HepG2 (cell line): Measurements from ENCODE around the gene RGS5. TPM values are rescaled to one million over a fixed set of nuclear protein-coding genes. Genes with fewer than 3 reads are reported as not detected.

ENCODE experiments used
- ATAC-seq: fragments of 200-7000 bp; cut with Tn5 transposase; 3 replicates; pipeline ENCODE4 v1.9.1; 2020; ENCODE audit warnings: mild to moderate bottlenecking, moderate library complexity
- BruUV-seq: library from RNA; stranded (reverse); fragments of 400-500 nt; replicated peaks from 2 replicates; lab custom pipeline; 2021; lab: Mats Ljungman, UMichigan
- CTCF ChIA-PET: fragments of 300-600 bp; formaldehyde crosslinking; extraction: SDS; loops from one replicate; lab custom pipeline; 2021; ENCODE audit warnings: low total read pairs, inconsistent platforms, low intra/inter-chr PET ratio; lab: Yijun Ruan, JAX
- POLR2A ChIA-PET: fragments of 350-600 bp; sonication (Branson Sonifier 250); formaldehyde crosslinking; loops from one replicate; lab custom pipeline; 2020; ENCODE audit warnings: antibody characterized with exemption, inconsistent platforms; lab: Yijun Ruan, JAX
- DNase-seq: peaks from one replicate; pipeline ENCODE4 v3.0.0-alpha.2; 2015; ENCODE audit warnings: low spot score
- FAIRE-seq: peaks from 3 replicates; lab custom pipeline; 2011; peaks lifted over from hg19 to GRCh38; lab: Jason Lieb, UNC
- H2AFZ ChIP-seq: one replicate; pipeline ENCODE4 v1.6.1; 2011; ENCODE audit warnings: low read length, inconsistent platforms
- H3K27ac ChIP-seq: fragments of 300-600 bp; 3 replicates; pipeline ENCODE4 v1.8.0; 2011; ENCODE audit warnings: mixed run types, mild to moderate bottlenecking, mixed read lengths, low read length, inconsistent platforms; ENCODE audit not compliant: insufficient read depth; ENCODE audit errors: extremely low read length
- H3K27me3 ChIP-seq, 2 experiments: fragments of 200-600 bp in 1 of 2; 2 replicates in 1 of 2; 3 replicates in 1 of 2; pipeline versions ENCODE4 v1.6.0 to v1.8.0; 2011; ENCODE audit warnings: low read length in 2 of 2, mild to moderate bottlenecking in 2 of 2, moderate library complexity in 2 of 2, inconsistent platforms in 1 of 2; ENCODE audit not compliant: insufficient read depth in 2 of 2, control insufficient read depth in 1 of 2
- H3K36me3 ChIP-seq, 2 experiments: fragments of 200-600 bp in 1 of 2; replicated peaks in 1 of 2; 2 replicates in 1 of 2; 3 replicates in 1 of 2; pipeline versions ENCODE4 v1.5.1 to v1.8.0; 2011; ENCODE audit warnings: low read length in 2 of 2, inconsistent platforms in 1 of 2; ENCODE audit not compliant: insufficient read depth in 2 of 2, control insufficient read depth in 1 of 2
- H3K4me1 ChIP-seq: 2 replicates; pipeline ENCODE4 v1.5.1; 2012; ENCODE audit warnings: low read length, inconsistent platforms; ENCODE audit not compliant: insufficient read depth
- H3K4me2 ChIP-seq: 2 replicates; pipeline ENCODE4 v1.6.0; 2011; ENCODE audit warnings: low read depth, low read length, inconsistent platforms
- H3K4me3 ChIP-seq, 3 experiments: fragments of 200-600 bp in 1 of 3; sonication (generic), shearing (Covaris generic) in 1 of 3; replicated peaks in 1 of 3; 2 replicates each; pipeline ENCODE4 v1.5.1; 2011 to 2016; ENCODE audit warnings: low read length in 3 of 3, inconsistent platforms in 2 of 3, low read depth in 2 of 3, mild to moderate bottlenecking in 2 of 3, control low read depth in 1 of 3, mixed read lengths in 1 of 3; ENCODE audit not compliant: insufficient read depth in 1 of 3
- H3K79me2 ChIP-seq: one replicate; pipeline ENCODE4 v1.6.1; 2011; ENCODE audit warnings: low read length, inconsistent platforms; ENCODE audit not compliant: insufficient read depth
- H3K9ac ChIP-seq: 2 replicates; pipeline ENCODE4 v1.6.0; 2011; ENCODE audit warnings: mild to moderate bottlenecking, low read depth, low read length, inconsistent platforms; ENCODE audit not compliant: insufficient read depth
- H3K9me3 ChIP-seq: 2 replicates; pipeline ENCODE4 v1.5.1; 2012; ENCODE audit warnings: mild to moderate bottlenecking, low read length
- H4K20me1 ChIP-seq: 2 replicates; pipeline ENCODE4 v1.6.0; 2011; ENCODE audit warnings: inconsistent platforms, mild to moderate bottlenecking, low read length, moderate library complexity; ENCODE audit not compliant: insufficient read depth
- ASH2L ChIP-seq: fragments of 300-600, 200-600 bp; sonication (generic); IDR thresholded peaks from 2 replicates; pipeline ENCODE4 v1.7.0; 2017; ENCODE audit warnings: low read depth, mild to moderate bottlenecking, moderate library complexity, mixed read lengths, low read length; ENCODE audit not compliant: insufficient read length
- GFI1 ChIP-seq: sonication (generic); formaldehyde crosslinking; IDR thresholded peaks from 2 replicates; pipeline ENCODE4 v1.5.0; 2020; ENCODE audit warnings: missing genetic modification reagents, mild to moderate bottlenecking, borderline replicate concordance
- HNRNPK ChIP-seq: fragments of 200-400 bp; formaldehyde crosslinking; IDR thresholded peaks from 2 replicates; pipeline ENCODE4 v1.6.1; 2018; ENCODE audit warnings: low read length, low read depth, moderate library complexity, mild to moderate bottlenecking; ENCODE audit not compliant: poor library complexity, severe bottlenecking
- KMT2B ChIP-seq: IDR thresholded peaks from 2 replicates; pipeline ENCODE4 v1.6.1; 2016; ENCODE audit warnings: missing genetic modification reagents, missing compliant biosample characterization
- MEF2D ChIP-seq: sonication (generic); formaldehyde crosslinking; IDR thresholded peaks from 2 replicates; pipeline ENCODE4 v1.5.1; 2020; ENCODE audit warnings: mild to moderate bottlenecking, missing genetic modification reagents
- MYNN ChIP-seq: sonication (generic); formaldehyde crosslinking; IDR thresholded peaks from 2 replicates; pipeline ENCODE4 v1.4.0; 2020; ENCODE audit warnings: mild to moderate bottlenecking, low read depth, missing genetic modification reagents
- NR3C1 ChIP-seq: sonication (generic); formaldehyde crosslinking; IDR thresholded peaks from 2 replicates; pipeline ENCODE4 v1.4.0; 2020; ENCODE audit warnings: missing genetic modification reagents
- PHF8 ChIP-seq: sonication (generic); formaldehyde crosslinking; IDR thresholded peaks from 2 replicates; pipeline ENCODE4 v1.5.0; 2020; ENCODE audit warnings: missing genetic modification reagents
- ZNF224 ChIP-seq: sonication (generic); formaldehyde crosslinking; IDR thresholded peaks from 2 replicates; pipeline ENCODE4 v1.5.0; 2020; ENCODE audit warnings: mild to moderate bottlenecking, missing genetic modification reagents
- WGBS: methylation state at CpG from one replicate; pipeline ENCODE4 v1.1.6; 2017; ENCODE audit warnings: low lambda C conversion rate; 5-methylcytosine and 5-hydroxymethylcytosine counted together
- in situ Hi-C: cut with HindIII; loops from 2 replicates; pipeline ENCODE4 v1.10.0; 2017; ENCODE audit warnings: low pct_unique_long_range_greater_than_20kb; ENCODE audit not compliant: extremely low pct_ligation_motif_present
- intact Hi-C: fragments of 100-400 bp; cut with micrococcal nuclease; formaldehyde crosslinking; loops from one replicate; pipeline ENCODE4 v1.10.0; 2022; ENCODE audit not compliant: unreplicated experiment
- polyA plus RNA-seq, 8 experiments: library from polyadenylated mRNA; depleted of rRNA in 3 of 8; stranded (reverse) in 7 of 8; unstranded in 1 of 8; fragments of >200 nt; fragmentation: Illumina TruSeq in 4 of 8; extraction: Trizol in 4 of 8; gene quantifications; 2 replicates each; pipeline versions ENCODE4 v1.2.1 to v1.2.3, GENCODE V29; 2011 to 2016; ENCODE audit warnings: low read depth in 4 of 8, missing spikeins in 1 of 8, mixed read lengths in 1 of 8; ENCODE audit not compliant: insufficient read depth in 1 of 8
- total RNA-seq, 5 experiments: library from RNA; depleted of rRNA; stranded (reverse); fragments of >200 nt; fragmentation: Illumina TruSeq; extraction: Trizol; gene quantifications; 2 replicates each; pipeline ENCODE4 v1.2.3, GENCODE V29; 2016; ENCODE audit warnings: low read depth in 1 of 5
- TF ChIP-seq, protein P1 (sequence below): sonication (generic); formaldehyde crosslinking; IDR thresholded peaks from 2 replicates; pipeline ENCODE4 v1.8.1; 2023; ENCODE audit warnings: mild to moderate bottlenecking, missing genetic modification reagents, borderline replicate concordance
- TF ChIP-seq, protein P2 (sequence below): sonication (generic); formaldehyde crosslinking; IDR thresholded peaks from 2 replicates; pipeline ENCODE4 v1.8.1; 2023; ENCODE audit warnings: mild to moderate bottlenecking, inconsistent platforms, moderate library complexity, missing genetic modification reagents, borderline replicate concordance
- TF ChIP-seq, protein P3 (sequence below): IDR thresholded peaks from 2 replicates; pipeline ENCODE4 v1.6.1; 2016; ENCODE audit warnings: control low read depth

The RGS5 gene
- total and polyA plus RNA-seq, 2 of the 13 experiments (the other 11 are each of a cell fraction or from before 2014, with no cell fraction given), result 1.9 to 2.3 TPM

DNA sequence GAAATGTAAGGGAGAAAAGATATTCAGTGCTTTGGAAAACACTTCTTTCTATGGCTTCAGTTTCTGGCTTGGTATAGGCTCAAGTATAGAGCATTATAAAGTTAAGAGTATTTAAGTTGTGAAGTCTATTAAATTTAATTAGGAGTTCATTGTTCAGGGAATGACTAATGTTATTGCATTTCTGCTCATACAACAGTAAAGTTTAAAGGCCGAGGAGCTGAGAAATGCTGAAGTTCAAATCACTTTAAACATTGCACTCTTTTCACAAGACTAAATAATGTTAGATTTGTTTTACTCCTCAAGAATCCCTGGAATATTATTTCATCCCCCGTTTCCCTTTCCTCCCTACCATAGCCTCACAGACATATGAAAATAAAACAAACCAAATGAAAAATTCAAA, 30.1 kb downstream of the RGS5 start:
- TF ChIP-seq ZNF224 (CRISPR knock-in tag) (no peak), HNRNPK (peak; percentile 10), MYNN (CRISPR knock-in tag) (no peak)
- ChIA-PET CTCF (no interaction called here), POLR2A (no interaction called here)
- no peak overlapping the region for H3K4me3 ChIP-seq
- H4K20me1 ChIP-seq, result no peaks in the 10 kb centered on the region
- no peak for DNase-seq
- H3K4me2 ChIP-seq, result no peak overlapping the region
- WGBS, result 0% methylated on average over 2 of the region's 2 CpGs
- H3K27ac ChIP-seq, result no peak overlapping the region
- no peaks in the 10 kb centered on the region for H3K9me3 ChIP-seq
- H3K9ac ChIP-seq, result no peak overlapping the region
- no peaks in the 10 kb centered on the region for H3K4me1 ChIP-seq
- H3K36me3 ChIP-seq, result no peaks in the 10 kb centered on the region
- intact Hi-C loops (no loop called here), in situ Hi-C loops (no loop called here)
- no peak overlapping the region for H2AFZ ChIP-seq
- no TSS peak for BruUV-seq
- no peaks in the 10 kb centered on the region for H3K27me3 ChIP-seq
- no peak for FAIRE-seq
- H3K79me2 ChIP-seq, result no peaks in the 10 kb centered on the region
- ATAC-seq, result no peak

DNA sequence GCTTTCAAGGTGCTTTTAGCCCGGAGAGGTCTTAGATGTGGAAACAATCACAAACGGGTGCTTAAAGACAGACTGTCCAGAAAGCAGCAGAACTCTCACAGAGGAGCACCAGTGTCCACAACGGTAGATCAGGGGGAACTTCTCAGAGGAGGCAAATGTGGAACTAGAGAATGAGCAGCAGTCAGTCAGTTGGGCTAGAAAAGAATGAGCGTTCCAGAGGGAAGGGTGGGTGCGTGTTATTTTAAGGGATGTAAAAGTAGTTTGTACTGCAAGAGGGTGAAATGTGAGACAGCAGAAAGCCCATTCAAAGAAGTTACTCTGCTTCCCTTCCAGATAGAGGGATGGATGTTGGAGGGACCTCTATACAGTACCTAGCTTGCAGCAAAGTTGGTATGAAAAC, 30.9 kb downstream of the RGS5 start:
- no peak overlapping the region for H3K9ac ChIP-seq
- TF ChIP-seq, protein P1, sequence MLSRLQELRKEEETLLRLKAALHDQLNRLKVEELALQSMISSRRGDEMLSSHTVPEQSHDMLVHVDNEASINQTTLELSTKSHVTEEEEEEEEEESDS, result no peak
- TF ChIP-seq NR3C1 (no peak), GFI1 (CRISPR knock-in tag) (no peak), ASH2L (no peak), MEF2D (no peak), KMT2B (no peak), PHF8 (CRISPR knock-in tag) (no peak)
- TF ChIP-seq, protein P2, sequence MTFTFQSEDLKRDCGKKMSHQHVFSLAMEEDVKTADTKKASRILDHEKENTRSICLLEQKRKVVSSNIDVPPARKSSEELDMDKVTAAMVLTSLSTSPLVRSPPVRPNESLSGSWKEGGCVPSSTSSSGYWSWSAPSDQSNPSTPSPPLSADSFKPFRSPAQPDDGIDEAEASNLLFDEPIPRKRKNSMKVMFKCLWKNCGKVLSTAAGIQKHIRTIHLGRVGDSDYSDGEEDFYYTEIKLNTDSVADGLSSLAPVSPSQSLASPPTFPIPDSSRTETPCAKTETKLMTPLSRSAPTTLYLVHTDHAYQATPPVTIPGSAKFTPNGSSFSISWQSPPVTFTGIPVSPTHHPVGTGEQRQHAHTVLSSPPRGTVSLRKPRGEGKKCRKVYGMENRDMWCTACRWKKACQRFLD (CRISPR knock-in tag), result no peak
- TF ChIP-seq, protein P3, sequence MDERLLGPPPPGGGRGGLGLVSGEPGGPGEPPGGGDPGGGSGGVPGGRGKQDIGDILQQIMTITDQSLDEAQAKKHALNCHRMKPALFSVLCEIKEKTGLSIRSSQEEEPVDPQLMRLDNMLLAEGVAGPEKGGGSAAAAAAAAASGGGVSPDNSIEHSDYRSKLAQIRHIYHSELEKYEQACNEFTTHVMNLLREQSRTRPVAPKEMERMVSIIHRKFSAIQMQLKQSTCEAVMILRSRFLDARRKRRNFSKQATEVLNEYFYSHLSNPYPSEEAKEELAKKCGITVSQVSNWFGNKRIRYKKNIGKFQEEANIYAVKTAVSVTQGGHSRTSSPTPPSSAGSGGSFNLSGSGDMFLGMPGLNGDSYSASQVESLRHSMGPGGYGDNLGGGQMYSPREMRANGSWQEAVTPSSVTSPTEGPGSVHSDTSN (CRISPR knock-in tag), result no peak
- TF ChIP-seq, all 625 proteins: peak for 0
- FAIRE-seq (no peak), DNase-seq (no peak), ATAC-seq (no peak)
- H3K4me2 ChIP-seq, result no peak overlapping the region
- ChIA-PET CTCF (no interaction called here), POLR2A (no interaction called here)
- H3K27me3 ChIP-seq, result no peaks in the 10 kb centered on the region
- no peak overlapping the region for H3K4me3 ChIP-seq
- H3K36me3 ChIP-seq, result no peaks in the 10 kb centered on the region
- no peaks in the 10 kb centered on the region for H3K79me2 ChIP-seq
- 8% methylated on average over 5 of the region's 5 CpGs for WGBS
- in situ Hi-C loops, result no loop called here
- no peaks in the 10 kb centered on the region for H3K9me3 ChIP-seq
- H2AFZ ChIP-seq, result no peak overlapping the region
- no TSS peak for BruUV-seq
- H4K20me1 ChIP-seq, result no peaks in the 10 kb centered on the region
- intact Hi-C loops, result no loop called here
- no peaks in the 10 kb centered on the region for H3K4me1 ChIP-seq
- H3K27ac ChIP-seq, result no peak overlapping the region
